Common myeloid progenitor, CD34-positive (primary cell): ENCODE data around the gene GABARAP. TPM values are rescaled to one million over a fixed set of nuclear protein-coding genes. Genes with fewer than 3 reads are reported as not detected.

Source experiments
- CTCF ChIA-PET: fragments of 350-600 bp; sonication (Branson Sonifier 250); formaldehyde crosslinking; loops from one replicate; lab custom pipeline; 2021; ENCODE audit warnings: antibody characterized with exemption; lab: Charles Lee
- POLR2A ChIA-PET: fragments of 350-600 bp; sonication (Branson Sonifier 250); formaldehyde crosslinking; loops from one replicate; lab custom pipeline; 2021; ENCODE audit warnings: antibody characterized with exemption; lab: Charles Lee
- DNase-seq, 3 donors: peaks; one replicate each; pipeline versions ENCODE4 v3.0.0 to v3.0.0-alpha.2; 2013
- H3K27ac ChIP-seq, 2 experiments: 1 replicate in 1 of 2; 2 replicates in 1 of 2; pipeline ENCODE4 v1.7.0; 2013; ENCODE audit warnings: inconsistent platforms in 2 of 2, low read length in 2 of 2, mild to moderate bottlenecking in 2 of 2, low read depth in 1 of 2, moderate library complexity in 1 of 2; ENCODE audit not compliant: severe bottlenecking in 2 of 2, insufficient read depth in 1 of 2, poor library complexity in 1 of 2
- H3K27me3 ChIP-seq, 5 experiments: replicated peaks in 2 of 5; 1 replicate in 3 of 5; 2 replicates in 2 of 5; pipeline versions ENCODE4 v1.6.1 to v1.7.0; 2013; ENCODE audit warnings: low read length in 4 of 5, mild to moderate bottlenecking in 2 of 5, moderate library complexity in 2 of 5, inconsistent platforms in 1 of 5; ENCODE audit not compliant: insufficient read depth in 5 of 5, control insufficient read depth in 4 of 5
- H3K36me3 ChIP-seq, 4 experiments: 1 replicate in 2 of 4; 2 replicates in 2 of 4; pipeline versions ENCODE4 v1.6.1 to v1.7.0; 2013; ENCODE audit warnings: low read length in 3 of 4, control low read depth in 1 of 4, mild to moderate bottlenecking in 1 of 4; ENCODE audit not compliant: control insufficient read depth in 4 of 4, insufficient read depth in 4 of 4
- H3K4me1 ChIP-seq, 4 experiments: 1 replicate in 3 of 4; 2 replicates in 1 of 4; pipeline versions ENCODE4 v1.6.1 to v1.7.1; 2013; ENCODE audit warnings: low read length in 3 of 4, mild to moderate bottlenecking in 3 of 4, control low read depth in 1 of 4, inconsistent platforms in 1 of 4, moderate library complexity in 1 of 4; ENCODE audit not compliant: control insufficient read depth in 4 of 4, insufficient read depth in 4 of 4; ENCODE audit errors: control extremely low read depth in 1 of 4
- H3K4me3 ChIP-seq, 7 experiments: 1 replicate in 4 of 7; 2 replicates in 3 of 7; pipeline versions ENCODE4 v1.5.1 to v1.7.0; 2013; ENCODE audit warnings: mild to moderate bottlenecking in 7 of 7, low read length in 6 of 7, moderate library complexity in 6 of 7, inconsistent platforms in 2 of 7, low read depth in 2 of 7, control low read depth in 1 of 7; ENCODE audit not compliant: insufficient read depth in 4 of 7, control insufficient read depth in 1 of 7; ENCODE audit errors: extremely low read depth in 1 of 7
- H3K9me3 ChIP-seq, 5 experiments: 1 replicate in 4 of 5; 2 replicates in 1 of 5; pipeline versions ENCODE4 v1.6.1 to v1.7.1; 2013; ENCODE audit warnings: low read length in 4 of 5, mild to moderate bottlenecking in 2 of 5, inconsistent platforms in 1 of 5, low read depth in 1 of 5, moderate library complexity in 1 of 5; ENCODE audit not compliant: control insufficient read depth in 4 of 5, insufficient read depth in 2 of 5; ENCODE audit errors: control extremely low read depth in 1 of 5
- WGBS: methylation state at CpG from one replicate; pipeline ENCODE4 v1.1.5; 2013; ENCODE audit not compliant: insufficient coverage; 5-methylcytosine and 5-hydroxymethylcytosine counted together
- polyA plus RNA-seq: library from polyadenylated mRNA; unstranded; fragments of 120-200 nt; gene quantifications from one replicate; pipeline ENCODE4 v1.2.1, GENCODE V29; 2013

Gene GABARAP
- 471 TPM for polyA plus RNA-seq

GRCh38 chr17:7241783-7242716, at the start of gene GABARAP:
Gene GABARAP, minus strand, starts transcription at chr17:7242449. Its CDS starts 119 bp downstream, at chr17:7242330.
- Histone ChIP-seq H3K27ac (peak within 1 kb of the TSS; percentile 98), H3K9me3 (no peaks in the 10 kb centered on the region), H3K4me3 (peak within 1 kb of the TSS; percentile 91 to 100 (median 96)), H3K27me3 (no peaks in the 10 kb centered on the region), H3K36me3 (peaks cover 10 to 47% (median 23%) of the 10 kb centered on the region in 4 experiments), H3K4me1 (peaks cover 20 to 39% (median 34%) of the 10 kb centered on the region in 4 experiments)
- WGBS, result 0% methylated on average over 33 of the region's 62 CpGs
- CTCF ChIA-PET, result interaction anchor here (0.6 to 4.8 kb wide), 10 partner anchors 7 to 72 kb away, joined by 3 to 34 read pairs (median 4); partner anchors contain the start of genes ACADVL, CTDNEP1, DLG4 and DVL2
- POLR2A ChIA-PET, result interaction anchor here (0.6 to 1.3 kb wide), 6 partner anchors 8 to 912 kb away, joined by 3 to 12 read pairs (median 4); partner anchors contain the start of genes ACADVL, CTDNEP1, DLG4 and DVL2
- peak; percentile 93 to 95 (median 95) for DNase-seq

- Histone ChIP-seq H3K27ac (no peak overlapping the region), H3K27me3 (peaks cover 0 to 36% (median 12%) of the 10 kb centered on the region in 5 experiments), H3K4me1 (peaks cover 0 to 27% (median 25%) of the 10 kb centered on the region in 4 experiments), H3K9me3 (no peaks in the 10 kb centered on the region), H3K4me3 (no peak overlapping the region), H3K36me3 (no peaks in the 10 kb centered on the region)
- ChIA-PET POLR2A (no interaction called here), CTCF (interaction anchor here (1.0 to 4.6 kb wide), 2 partner anchors 8 to 50 kb away, joined by 3 to 45 read pairs; partner anchors contain the start of gene SLC2A4)
- no peak for DNase-seq
- WGBS, result 92% methylated on average over 10 of the region's 11 CpGs
Observed at GRCh38 chr17:7290685-7291084, 48.4 kb upstream of the GABARAP start.

GRCh38 chr17:7290166-7290565, 47.9 kb upstream of the GABARAP start:
- H3K9me3 ChIP-seq, result no peaks in the 10 kb centered on the region
- CTCF ChIA-PET, result interaction anchor here (4.6 kb wide), 1 partner anchor 7 kb away, joined by 45 read pairs; the partner anchor contains the start of gene SLC2A4
- 97% methylated on average over 6 of the region's 19 CpGs for WGBS
- no peak overlapping the region for H3K27ac ChIP-seq
- H3K36me3 ChIP-seq, result no peaks in the 10 kb centered on the region
- no peak overlapping the region for H3K4me3 ChIP-seq
- peaks cover 0 to 32% (median 11%) of the 10 kb centered on the region in 5 experiments for H3K27me3 ChIP-seq
- DNase-seq, result no peak
- H3K4me1 ChIP-seq, result peaks cover 0 to 27% (median 22%) of the 10 kb centered on the region in 4 experiments
- POLR2A ChIA-PET, result no interaction called here

- peaks cover 0 to 22% (median 17%) of the 10 kb centered on the region in 4 experiments for H3K4me1 ChIP-seq
- CTCF ChIA-PET, result interaction anchor here (5.7 kb wide), 1 partner anchor 8 kb away, joined by 46 read pairs; no protein-coding TSS in a partner anchor
- peaks cover 0 to 27% (median 11%) of the 10 kb centered on the region in 5 experiments for H3K27me3 ChIP-seq
- no peak overlapping the region for H3K4me3 ChIP-seq
- H3K36me3 ChIP-seq, result peaks cover 0 to 4% (median 0%) of the 10 kb centered on the region in 4 experiments
- POLR2A ChIA-PET, result no interaction called here
- WGBS, result 94% methylated on average over 15 of the region's 18 CpGs
- no peaks in the 10 kb centered on the region for H3K9me3 ChIP-seq
- H3K27ac ChIP-seq, result no peak overlapping the region
- DNase-seq, result no peak
Observed at GRCh38 chr17:7289256-7290032, 47.2 kb upstream of the GABARAP start.

- peaks cover 0 to 5% (median 0%) of the 10 kb centered on the region in 4 experiments for H3K36me3 ChIP-seq
- DNase-seq, result no peak
- H3K27ac ChIP-seq, result no peak overlapping the region
- 94% methylated on average over 12 of the region's 12 CpGs for WGBS
- peaks cover 0 to 42% (median 38%) of the 10 kb centered on the region in 4 experiments for H3K4me1 ChIP-seq
- ChIA-PET POLR2A (no interaction called here), CTCF (interaction anchor here (1.8 to 6.5 kb wide), 4 partner anchors 6 to 63 kb away, joined by 5 to 46 read pairs (median 26); no protein-coding TSS in a partner anchor)
- no peak overlapping the region for H3K4me3 ChIP-seq
- peaks cover 0 to 2% (median 0%) of the 10 kb centered on the region in 5 experiments for H3K27me3 ChIP-seq
- H3K9me3 ChIP-seq, result no peaks in the 10 kb centered on the region
Observed at GRCh38 chr17:7285679-7286078, 43.4 kb upstream of the GABARAP start.

GRCh38 chr17:7284911-7285310, 42.7 kb upstream of the GABARAP start:
- WGBS, result 95% methylated on average over 9 of the region's 16 CpGs
- DNase-seq, result no peak
- Histone ChIP-seq H3K36me3 (peaks cover 0 to 5% (median 0%) of the 10 kb centered on the region in 4 experiments), H3K27ac (no peak overlapping the region), H3K27me3 (no peaks in the 10 kb centered on the region), H3K4me3 (no peak overlapping the region), H3K4me1 (peaks cover 0 to 47% (median 41%) of the 10 kb centered on the region in 4 experiments), H3K9me3 (no peaks in the 10 kb centered on the region)
- ChIA-PET POLR2A (no interaction called here), CTCF (interaction anchor here (1.0 to 6.5 kb wide), 6 partner anchors 7 to 62 kb away, joined by 3 to 46 read pairs (median 6); partner anchors contain the start of gene ACAP1)
